ACC112 (cell line): Measurements from ENCODE around the gene TMEM131L.
A peak's percentile ranks its signal among the peaks of the same experiment; 100 is the strongest.

ENCODE experiments used
- H2AFZ ChIP-seq: fragments of 200-600 bp; sonication (generic); one replicate; pipeline ENCODE4 v1.6.0; 2017; ENCODE audit warnings: antibody characterized with exemption, low read length; ENCODE audit not compliant: unreplicated experiment
- H3K27ac ChIP-seq: fragments of 200-600 bp; sonication (generic); 2 replicates; pipeline ENCODE4 v1.5.1; 2014; ENCODE audit warnings: low read depth, mild to moderate bottlenecking, antibody characterized with exemption, low read length, moderate library complexity
- H3K27me3 ChIP-seq: fragments of 200-600 bp; sonication (generic); 2 replicates; pipeline ENCODE4 v1.6.1; 2014; ENCODE audit warnings: mild to moderate bottlenecking, antibody characterized with exemption, low read length, moderate library complexity, mixed read lengths; ENCODE audit not compliant: insufficient read depth
- H3K36me3 ChIP-seq: fragments of 200-600 bp; sonication (generic); 2 replicates; pipeline ENCODE4 v1.6.1; 2016; ENCODE audit warnings: mild to moderate bottlenecking, antibody characterized with exemption, low read length, moderate library complexity, mixed read lengths; ENCODE audit not compliant: insufficient read depth
- H3K4me1 ChIP-seq: fragments of 200-600 bp; sonication (generic); one replicate; pipeline ENCODE4 v1.6.1; 2016; ENCODE audit warnings: low read length, mixed read lengths; ENCODE audit not compliant: insufficient read depth, unreplicated experiment, control insufficient read depth
- H3K4me3 ChIP-seq: fragments of 200-600 bp; sonication (generic); 2 replicates; pipeline ENCODE4 v1.5.1; 2014; ENCODE audit warnings: mild to moderate bottlenecking, low read depth, low read length
- H3K79me2 ChIP-seq: fragments of 200-600 bp; sonication (generic); one replicate; pipeline ENCODE4 v1.6.0; 2016; ENCODE audit warnings: low read length; ENCODE audit not compliant: control insufficient read depth, unreplicated experiment, insufficient read depth

The TMEM131L gene

GRCh38 chr4:153476829-153477574, 10.8 kb downstream of the TMEM131L start:
- no peak overlapping the region for H3K4me3 ChIP-seq
- H3K4me1 ChIP-seq, result peaks cover 2% of the 10 kb centered on the region
- no peak overlapping the region for H3K27ac ChIP-seq
- no peaks in the 10 kb centered on the region for H3K27me3 ChIP-seq
- peaks cover 4% of the 10 kb centered on the region for H3K79me2 ChIP-seq
- no peak overlapping the region for H2AFZ ChIP-seq
- 0 out of 2 replicates have a peak, but pooled peaks cover 6% of the 10 kb centered on the region for H3K36me3 ChIP-seq

- Histone ChIP-seq H2AFZ (no peak overlapping the region), H3K36me3 (0 out of 2 replicates have a peak, but pooled peaks cover 6% of the 10 kb centered on the region), H3K4me1 (no peaks in the 10 kb centered on the region), H3K27ac (no peak overlapping the region), H3K27me3 (no peaks in the 10 kb centered on the region), H3K4me3 (no peak overlapping the region), H3K79me2 (peaks cover 4% of the 10 kb centered on the region)
Observed at GRCh38 chr4:153479101-153479500, 12.9 kb downstream of the TMEM131L start.

GRCh38 chr4:153480704-153481103, 14.5 kb downstream of the TMEM131L start:
- Histone ChIP-seq H3K79me2 (peaks cover 4% of the 10 kb centered on the region), H3K4me3 (no peak overlapping the region), H3K27me3 (no peaks in the 10 kb centered on the region), H3K36me3 (no peaks in the 10 kb centered on the region), H3K27ac (no peak overlapping the region), H2AFZ (no peak overlapping the region), H3K4me1 (peaks cover 1% of the 10 kb centered on the region)

GRCh38 chr4:153481478-153481877, 15.3 kb downstream of the TMEM131L start:
- Histone ChIP-seq H2AFZ (no peak overlapping the region), H3K27ac (no peak overlapping the region), H3K4me1 (peaks cover 9% of the 10 kb centered on the region), H3K4me3 (no peak overlapping the region), H3K79me2 (peaks cover 4% of the 10 kb centered on the region), H3K27me3 (no peaks in the 10 kb centered on the region), H3K36me3 (no peaks in the 10 kb centered on the region)

- H3K36me3 ChIP-seq, result no peaks in the 10 kb centered on the region
- H3K79me2 ChIP-seq, result no peaks in the 10 kb centered on the region
- peaks cover 29% of the 10 kb centered on the region for H3K4me1 ChIP-seq
- H2AFZ ChIP-seq, result peak overlapping the region; percentile 3
- H3K4me3 ChIP-seq, result peak overlapping the region; percentile 15
- no peaks in the 10 kb centered on the region for H3K27me3 ChIP-seq
- H3K27ac ChIP-seq, result no peak overlapping the region
Observed at GRCh38 chr4:153483432-153484418, 17.6 kb downstream of the TMEM131L start.

- Histone ChIP-seq H3K4me3 (no peak overlapping the region), H2AFZ (no peak overlapping the region), H3K79me2 (no peaks in the 10 kb centered on the region), H3K27ac (no peak overlapping the region), H3K36me3 (no peaks in the 10 kb centered on the region), H3K4me1 (peaks cover 33% of the 10 kb centered on the region), H3K27me3 (no peaks in the 10 kb centered on the region)
Observed at GRCh38 chr4:153485359-153485758, 19.2 kb downstream of the TMEM131L start.

GRCh38 chr4:153485860-153486259, 19.7 kb downstream of the TMEM131L start:
- Histone ChIP-seq H3K27me3 (no peaks in the 10 kb centered on the region), H3K36me3 (no peaks in the 10 kb centered on the region), H2AFZ (no peak overlapping the region), H3K27ac (peak overlapping the region; percentile 26; the same call in 1 of the 2 replicates), H3K79me2 (no peaks in the 10 kb centered on the region), H3K4me3 (no peak overlapping the region), H3K4me1 (peaks cover 33% of the 10 kb centered on the region)

GRCh38 chr4:153486281-153487151, 20.4 kb downstream of the TMEM131L start:
- Histone ChIP-seq H3K4me1 (peaks cover 33% of the 10 kb centered on the region), H3K79me2 (no peaks in the 10 kb centered on the region), H2AFZ (no peak overlapping the region), H3K27ac (peak overlapping the region; percentile 26; the same call in 1 of the 2 replicates), H3K4me3 (no peak overlapping the region), H3K36me3 (no peaks in the 10 kb centered on the region), H3K27me3 (no peaks in the 10 kb centered on the region)

- H3K79me2 ChIP-seq, result no peaks in the 10 kb centered on the region
- no peak overlapping the region for H3K4me3 ChIP-seq
- H3K27me3 ChIP-seq, result no peaks in the 10 kb centered on the region
- H3K36me3 ChIP-seq, result no peaks in the 10 kb centered on the region
- peak overlapping the region; percentile 55 for H2AFZ ChIP-seq
- no peak overlapping the region for H3K27ac ChIP-seq
- peaks cover 33% of the 10 kb centered on the region for H3K4me1 ChIP-seq
Observed at GRCh38 chr4:153488006-153488891, 22.1 kb downstream of the TMEM131L start.
